ENCODE results near the gene NFIB. TPM values are rescaled to one million over a fixed set of nuclear protein-coding genes. Genes with fewer than 3 reads are reported as not detected.

Gene NFIB
- total RNA-seq, 1 experiment from 2014 or later = 12.5 TPM

DNA sequence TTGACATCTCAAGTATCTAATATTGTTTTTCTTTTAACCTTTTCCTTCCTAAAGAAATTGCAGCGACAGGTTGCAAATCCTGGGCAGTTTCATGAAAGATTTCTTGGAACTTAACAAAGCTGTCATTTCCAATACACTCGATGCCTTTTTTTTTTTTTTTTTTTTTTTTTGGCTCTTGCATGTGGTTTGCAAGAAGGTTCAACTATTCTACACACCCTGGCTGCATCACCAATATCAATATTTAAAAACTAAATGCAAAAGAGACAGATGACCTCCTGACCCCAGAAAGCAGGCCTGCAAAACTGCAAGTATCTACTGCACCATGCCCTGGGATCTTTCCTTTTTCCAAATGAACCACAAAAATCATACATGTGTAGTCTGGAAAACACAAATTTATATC is 4.4 kb upstream of the NFIB start:
- POLR2A ChIA-PET = interaction anchor here (0.6 to 0.7 kb wide), 4 partner anchors 19 to 596 kb away, joined by 3 to 12 read pairs (median 3); no protein-coding TSS in a partner anchor

DNA sequence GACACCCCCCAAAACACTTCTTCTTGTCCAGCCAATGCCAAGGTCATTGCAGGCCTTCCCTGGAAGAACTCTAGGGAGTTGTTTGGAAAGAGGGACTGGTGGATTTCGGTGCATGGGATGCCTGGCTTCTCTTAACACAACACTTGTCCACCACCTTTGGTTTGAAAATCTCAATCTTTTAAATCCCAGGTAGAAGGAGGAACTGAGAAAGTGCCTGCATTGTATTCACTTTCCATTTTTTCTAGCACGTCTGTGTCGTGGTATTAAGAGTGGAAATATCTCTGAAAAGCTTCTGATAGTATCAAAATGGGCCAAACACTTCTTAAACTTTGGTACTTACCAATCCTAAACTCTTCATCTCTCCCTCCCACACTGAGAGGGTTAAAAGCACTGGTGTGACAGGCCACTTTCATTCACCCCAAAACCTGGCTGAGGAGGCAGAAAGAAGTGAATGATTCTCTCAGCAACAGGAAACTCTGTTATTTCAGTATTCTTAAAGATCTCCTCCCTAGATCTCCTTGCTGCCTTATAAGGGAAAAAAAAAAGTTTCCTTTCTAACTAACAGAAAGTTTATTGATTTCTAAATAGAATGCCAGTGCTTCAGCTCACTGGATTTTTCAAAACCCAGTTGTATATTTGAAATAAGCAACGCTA is 3.9 kb upstream of the NFIB start:
- peaks cover 53% of the 10 kb centered on the region for H3K4me1 Mint-ChIP-seq
- peak overlapping the region; percentile 97 for H3K4me3 Mint-ChIP-seq
- CTCF ChIA-PET = interaction anchor here (0.7 to 2.2 kb wide), 3 partner anchors 36 to 227 kb away, joined by 4 read pairs; no protein-coding TSS in a partner anchor
- DNase-seq (ENCODE audit: low spot score) = no peak
- TF ChIP-seq FOXP1 (CRISPR knock-in tag; IDR thresholded peaks at IDR 0.05; ENCODE audit: borderline replicate concordance) (no peak), ZBTB43 (CRISPR knock-in tag; IDR thresholded peaks at IDR 0.05) (no peak), GTF2I (CRISPR knock-in tag; conservative IDR thresholded peaks at IDR 0.05) (no peak)
- TF ChIP-seq, protein P1, sequence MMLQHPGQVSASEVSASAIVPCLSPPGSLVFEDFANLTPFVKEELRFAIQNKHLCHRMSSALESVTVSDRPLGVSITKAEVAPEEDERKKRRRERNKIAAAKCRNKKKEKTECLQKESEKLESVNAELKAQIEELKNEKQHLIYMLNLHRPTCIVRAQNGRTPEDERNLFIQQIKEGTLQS (CRISPR knock-in tag; conservative IDR thresholded peaks at IDR 0.05) = no peak
- TF ChIP-seq, protein P2, sequence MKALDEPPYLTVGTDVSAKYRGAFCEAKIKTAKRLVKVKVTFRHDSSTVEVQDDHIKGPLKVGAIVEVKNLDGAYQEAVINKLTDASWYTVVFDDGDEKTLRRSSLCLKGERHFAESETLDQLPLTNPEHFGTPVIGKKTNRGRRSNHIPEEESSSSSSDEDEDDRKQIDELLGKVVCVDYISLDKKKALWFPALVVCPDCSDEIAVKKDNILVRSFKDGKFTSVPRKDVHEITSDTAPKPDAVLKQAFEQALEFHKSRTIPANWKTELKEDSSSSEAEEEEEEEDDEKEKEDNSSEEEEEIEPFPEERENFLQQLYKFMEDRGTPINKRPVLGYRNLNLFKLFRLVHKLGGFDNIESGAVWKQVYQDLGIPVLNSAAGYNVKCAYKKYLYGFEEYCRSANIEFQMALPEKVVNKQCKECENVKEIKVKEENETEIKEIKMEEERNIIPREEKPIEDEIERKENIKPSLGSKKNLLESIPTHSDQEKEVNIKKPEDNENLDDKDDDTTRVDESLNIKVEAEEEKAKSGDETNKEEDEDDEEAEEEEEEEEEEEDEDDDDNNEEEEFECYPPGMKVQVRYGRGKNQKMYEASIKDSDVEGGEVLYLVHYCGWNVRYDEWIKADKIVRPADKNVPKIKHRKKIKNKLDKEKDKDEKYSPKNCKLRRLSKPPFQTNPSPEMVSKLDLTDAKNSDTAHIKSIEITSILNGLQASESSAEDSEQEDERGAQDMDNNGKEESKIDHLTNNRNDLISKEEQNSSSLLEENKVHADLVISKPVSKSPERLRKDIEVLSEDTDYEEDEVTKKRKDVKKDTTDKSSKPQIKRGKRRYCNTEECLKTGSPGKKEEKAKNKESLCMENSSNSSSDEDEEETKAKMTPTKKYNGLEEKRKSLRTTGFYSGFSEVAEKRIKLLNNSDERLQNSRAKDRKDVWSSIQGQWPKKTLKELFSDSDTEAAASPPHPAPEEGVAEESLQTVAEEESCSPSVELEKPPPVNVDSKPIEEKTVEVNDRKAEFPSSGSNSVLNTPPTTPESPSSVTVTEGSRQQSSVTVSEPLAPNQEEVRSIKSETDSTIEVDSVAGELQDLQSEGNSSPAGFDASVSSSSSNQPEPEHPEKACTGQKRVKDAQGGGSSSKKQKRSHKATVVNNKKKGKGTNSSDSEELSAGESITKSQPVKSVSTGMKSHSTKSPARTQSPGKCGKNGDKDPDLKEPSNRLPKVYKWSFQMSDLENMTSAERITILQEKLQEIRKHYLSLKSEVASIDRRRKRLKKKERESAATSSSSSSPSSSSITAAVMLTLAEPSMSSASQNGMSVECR (CRISPR knock-in tag; IDR thresholded peaks at IDR 0.05; ENCODE audit: borderline replicate concordance) = no peak
- no peaks in the 10 kb centered on the region for H3K9me3 Mint-ChIP-seq
- POLR2A ChIA-PET = interaction anchor here (0.6 to 0.7 kb wide), 3 partner anchors 20 to 596 kb away, joined by 3 to 12 read pairs (median 3); no protein-coding TSS in a partner anchor
- no peaks in the 10 kb centered on the region for H3K36me3 Mint-ChIP-seq
- H3K27me3 Mint-ChIP-seq (ENCODE audit: low read depth) = peaks cover 45% of the 10 kb centered on the region
- no peak for ATAC-seq
- H3K27ac Mint-ChIP-seq = no peak overlapping the region

More for the DNA sequence above, 4.4 kb upstream of the NFIB start:
- H3K27ac Mint-ChIP-seq = no peak overlapping the region
- ATAC-seq (no peak), DNase-seq (ENCODE audit: low spot score) (no peak)
- H3K9me3 Mint-ChIP-seq = no peaks in the 10 kb centered on the region
- CTCF ChIA-PET = interaction anchor here (0.6 to 0.7 kb wide), 3 partner anchors 35 to 228 kb away, joined by 3 to 4 read pairs (median 4); no protein-coding TSS in a partner anchor
- H3K27me3 Mint-ChIP-seq (ENCODE audit: low read depth) = peaks cover 49% of the 10 kb centered on the region
- TF ChIP-seq FOXK1 (CRISPR knock-in tag; IDR thresholded peaks at IDR 0.05) = no peak
- TF ChIP-seq ZNF138 (CRISPR knock-in tag; conservative IDR thresholded peaks at IDR 0.05) = no peak
- no peak for TF ChIP-seq SMAD3 (CRISPR knock-in tag; IDR thresholded peaks at IDR 0.05; ENCODE audit: borderline replicate concordance)
- no peak for TF ChIP-seq FOXP1 (CRISPR knock-in tag; IDR thresholded peaks at IDR 0.05; ENCODE audit: borderline replicate concordance)
- no peak for TF ChIP-seq NFATC4 (CRISPR knock-in tag; IDR thresholded peaks at IDR 0.05)
- no peak for TF ChIP-seq ZNF396 (CRISPR knock-in tag; IDR thresholded peaks at IDR 0.05; ENCODE audit: borderline replicate concordance)
- no peak for TF ChIP-seq JUN (CRISPR knock-in tag; IDR thresholded peaks at IDR 0.05)
- TF ChIP-seq GRHL2 (CRISPR knock-in tag; IDR thresholded peaks at IDR 0.05; ENCODE audit: insufficient replicate concordance, severe bottlenecking) = no peak
- TF ChIP-seq NR3C1 (CRISPR knock-in tag; conservative IDR thresholded peaks at IDR 0.05; ENCODE audit: low read depth) = no peak
- TF ChIP-seq KAT7 (CRISPR knock-in tag; IDR thresholded peaks at IDR 0.05; ENCODE audit: borderline replicate concordance) = no peak
- no peak for TF ChIP-seq E2F4 (CRISPR knock-in tag; IDR thresholded peaks at IDR 0.05; ENCODE audit: borderline replicate concordance, low read depth)
- H3K36me3 Mint-ChIP-seq = no peaks in the 10 kb centered on the region
- H3K4me3 Mint-ChIP-seq = peak overlapping the region; percentile 97; the same call in 1 of the 2 replicates
- peaks cover 58% of the 10 kb centered on the region for H3K4me1 Mint-ChIP-seq
